EH (cell line): ENCODE data around the gene PRTN3.

Experiments used
- DNase-seq: peaks from one replicate; pipeline ENCODE4 v3.0.0-alpha.2; 2015; ENCODE audit warnings: low read depth

PRTN3 gene, protein sequence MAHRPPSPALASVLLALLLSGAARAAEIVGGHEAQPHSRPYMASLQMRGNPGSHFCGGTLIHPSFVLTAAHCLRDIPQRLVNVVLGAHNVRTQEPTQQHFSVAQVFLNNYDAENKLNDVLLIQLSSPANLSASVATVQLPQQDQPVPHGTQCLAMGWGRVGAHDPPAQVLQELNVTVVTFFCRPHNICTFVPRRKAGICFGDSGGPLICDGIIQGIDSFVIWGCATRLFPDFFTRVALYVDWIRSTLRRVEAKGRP

DNA sequence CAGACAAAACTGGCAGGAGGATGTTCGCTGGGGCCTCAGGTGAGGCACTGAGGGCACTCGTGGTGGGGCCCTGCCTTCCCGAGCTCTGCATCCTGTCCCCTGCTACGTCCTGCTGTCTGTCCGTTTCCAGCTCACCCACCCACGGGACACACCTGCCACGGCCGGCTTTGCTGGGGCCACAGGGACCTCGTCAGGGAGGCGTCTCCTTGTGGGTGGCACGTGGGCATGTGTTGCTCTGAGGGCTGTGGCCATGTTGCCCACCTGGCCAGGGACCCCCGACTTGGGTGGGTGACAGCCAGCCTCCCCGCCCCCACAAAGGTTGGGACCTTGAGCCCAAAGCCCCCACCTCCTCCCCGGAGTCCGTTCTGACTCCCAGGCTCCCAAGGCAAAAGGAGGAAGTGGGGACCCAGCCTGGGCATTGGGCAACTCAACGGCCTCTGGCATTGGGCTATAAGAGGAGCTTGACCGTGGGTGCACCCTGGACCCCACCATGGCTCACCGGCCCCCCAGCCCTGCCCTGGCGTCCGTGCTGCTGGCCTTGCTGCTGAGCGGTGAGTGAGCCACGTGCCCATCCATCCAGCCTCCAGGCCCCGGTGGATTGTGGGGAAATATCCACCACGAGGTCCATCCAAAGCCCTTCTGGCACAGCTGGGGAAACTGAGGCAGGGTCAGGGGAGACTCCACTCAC lies at the start of gene PRTN3:
Gene PRTN3, plus strand, starts transcription at position 481 of the 688 bp plus-strand sequence. Its CDS starts 10 bp downstream, at position 491.
- DNase-seq: no peak

GRCh38 chr19:791007-791566 lies 49.7 kb upstream of the PRTN3 start:
- DNase-seq: no peak

DNA sequence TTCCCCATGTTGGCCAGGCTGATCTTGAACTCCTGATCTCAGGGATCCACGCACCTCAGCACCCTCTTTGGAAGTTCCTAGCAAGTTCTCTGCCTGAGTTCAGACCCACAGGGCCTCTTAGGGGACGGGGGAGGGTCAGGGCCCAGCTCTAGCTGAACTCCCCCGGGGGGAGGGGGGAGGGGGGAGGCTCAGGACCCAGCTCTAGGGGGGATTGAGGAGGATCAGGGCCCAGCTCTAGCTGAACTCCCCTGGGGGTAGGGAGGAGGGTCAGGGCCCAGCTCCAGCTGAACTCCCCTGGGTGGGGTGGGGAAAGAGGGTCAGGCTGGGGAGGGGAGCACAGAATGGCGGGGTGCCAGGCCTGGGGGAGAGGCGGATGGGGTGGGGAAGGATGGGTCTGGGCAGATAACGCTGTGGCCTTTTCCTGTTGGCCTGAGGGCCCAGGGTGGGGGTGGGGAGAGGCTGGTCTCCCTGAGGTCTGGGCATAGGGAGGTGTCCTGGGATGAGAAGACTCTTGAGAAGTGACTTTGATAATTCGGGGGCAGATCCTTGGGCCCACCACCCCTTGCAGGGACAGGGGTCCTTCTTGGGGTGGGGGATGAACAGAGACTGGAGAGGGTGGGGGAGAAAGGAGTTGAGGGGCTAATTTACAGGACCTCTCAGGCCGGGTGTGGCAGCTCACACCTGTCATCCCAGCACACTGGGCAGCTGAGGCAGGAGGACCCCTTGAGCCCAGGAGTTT lies 49.1 kb upstream of the PRTN3 start:
- no peak for DNase-seq

GRCh38 chr19:792306-792885 lies 48.4 kb upstream of the PRTN3 start:
- no peak for DNase-seq

- DNase-seq: no peak
These were observed 47.0 kb upstream of the PRTN3 start for GRCh38 chr19:793806-794205.

- DNase-seq: no peak
These were observed 45.7 kb upstream of the PRTN3 start for GRCh38 chr19:795073-795611.

- no peak for DNase-seq
These were observed 44.9 kb upstream of the PRTN3 start for GRCh38 chr19:795691-796581.

DNA sequence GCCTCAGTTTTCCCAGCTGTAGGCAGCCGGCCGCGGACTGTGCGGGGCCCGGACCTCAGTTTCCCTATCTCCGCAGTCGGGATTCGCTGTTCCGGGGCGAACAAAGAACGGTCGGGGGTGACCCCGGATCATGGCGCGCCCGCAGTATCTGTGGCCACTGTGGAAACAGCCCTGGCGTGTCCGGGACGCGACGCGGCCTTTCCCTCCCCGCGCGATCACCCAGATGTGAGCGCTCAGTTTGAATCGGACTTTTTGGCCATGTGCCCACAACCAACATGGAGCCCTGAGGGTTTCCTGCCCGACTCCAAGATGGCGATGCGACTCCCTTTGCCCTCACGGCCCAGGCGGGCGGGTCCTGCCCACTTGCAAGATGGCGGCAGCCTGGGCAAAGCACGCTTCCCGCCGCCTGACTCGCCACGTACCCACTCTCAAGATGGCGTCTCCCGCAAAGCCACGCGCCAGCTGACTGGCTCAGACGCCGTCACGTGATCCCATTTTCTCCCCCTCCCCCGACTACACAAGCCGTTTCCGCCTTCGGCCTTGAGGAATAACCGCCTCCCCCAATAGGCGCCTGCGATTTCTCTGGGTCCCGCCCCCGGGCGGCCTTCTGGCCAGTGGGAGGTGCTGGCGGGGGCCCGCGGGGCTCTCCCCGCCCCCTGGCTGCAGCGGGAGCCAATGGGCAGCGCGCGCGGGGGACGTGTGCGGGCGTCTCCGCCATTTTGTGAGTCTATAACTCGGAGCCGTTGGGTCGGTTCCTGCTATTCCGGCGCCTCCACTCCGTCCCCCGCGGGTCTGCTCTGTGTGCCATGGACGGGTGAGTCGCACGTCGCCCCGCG lies 43.9 kb upstream of the PRTN3 start, which contains the start of gene PTBP1:
Gene PTBP1, plus strand, starts transcription at position 761 of the 836 bp plus-strand sequence. Its CDS starts 46 bp downstream, at position 807.
- DNase-seq: peak; percentile 100

DNA sequence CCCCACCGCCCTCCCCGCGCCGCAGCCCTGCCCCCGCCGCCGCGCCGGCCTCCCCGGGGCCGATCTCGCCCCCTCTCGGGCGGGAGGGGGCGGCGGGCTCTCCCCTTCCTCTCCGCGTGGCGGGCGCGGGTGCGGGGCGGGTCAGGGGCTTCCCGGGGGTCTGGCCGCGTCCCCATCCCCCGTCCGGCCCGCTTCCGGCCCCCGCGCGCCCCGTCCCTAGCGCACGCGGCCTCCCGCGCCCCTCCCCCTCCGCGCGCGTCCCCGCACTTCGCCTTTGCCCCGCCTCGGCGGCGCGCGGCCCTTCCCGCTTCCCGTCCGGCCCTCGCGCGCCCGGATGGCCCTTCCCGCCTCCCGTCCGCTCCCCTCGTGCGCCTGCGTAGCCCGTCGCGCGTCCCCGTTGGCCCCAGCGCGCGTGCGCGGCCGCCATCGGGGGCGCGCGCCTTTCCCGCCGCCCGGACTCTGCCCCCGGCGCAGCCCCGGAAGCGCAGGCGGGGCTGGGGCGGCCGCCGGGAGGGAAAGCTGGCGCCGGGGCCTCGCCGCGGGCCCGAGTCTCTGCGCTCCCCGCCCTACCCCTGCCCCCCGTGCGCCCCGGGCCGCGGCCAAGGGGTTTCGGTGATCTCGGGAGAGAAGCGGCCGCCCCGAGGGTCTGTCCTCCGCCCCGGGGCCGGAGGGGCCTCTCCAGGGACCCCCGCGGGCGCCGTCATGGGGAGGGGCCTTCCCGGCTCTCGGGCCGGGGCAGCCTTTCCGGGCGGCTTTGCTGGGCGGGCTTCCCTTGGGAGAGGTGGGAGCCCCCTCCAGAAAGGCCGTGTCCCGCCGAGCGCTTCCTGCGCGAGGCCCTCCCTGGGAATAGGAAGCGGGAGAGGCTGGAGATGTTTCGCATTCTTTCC lies 43.0 kb upstream of the PRTN3 start:
- DNase-seq: peak; percentile 90

DNA sequence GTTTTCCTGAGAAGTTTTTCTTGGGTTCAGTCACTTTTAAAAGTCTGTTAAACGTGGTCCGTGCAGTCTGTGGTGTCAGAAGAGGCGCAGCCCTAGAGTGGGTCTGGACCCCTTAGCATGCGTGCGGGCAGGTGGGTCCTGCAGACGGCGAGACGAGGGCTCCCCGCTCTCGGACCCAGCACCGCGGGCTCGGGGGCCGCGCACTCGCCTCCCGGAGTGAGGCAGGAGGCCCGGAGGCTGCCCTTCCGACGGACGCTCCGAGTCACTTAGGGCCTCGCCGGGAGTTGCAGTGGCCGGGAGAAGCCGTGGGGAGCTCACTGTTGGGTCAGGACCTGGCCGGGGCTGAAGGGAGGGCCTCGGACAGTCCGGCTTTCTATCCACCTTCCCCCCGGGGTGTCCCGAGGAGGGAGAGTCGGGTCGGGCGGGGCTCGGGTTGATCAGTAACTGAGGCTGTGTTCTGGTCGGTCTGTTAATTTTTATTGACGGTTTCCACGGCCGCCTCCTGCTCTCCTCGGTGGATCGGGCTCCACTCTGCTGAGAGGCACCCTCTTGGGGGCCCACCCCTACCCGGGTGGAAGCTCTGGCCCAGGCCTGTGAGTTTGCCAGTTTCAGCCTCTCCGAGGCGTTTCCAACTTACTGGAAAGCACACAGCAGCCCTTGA lies 42.3 kb upstream of the PRTN3 start:
- no peak for DNase-seq

- peak; percentile 64 for DNase-seq
These were observed 41.5 kb upstream of the PRTN3 start for GRCh38 chr19:799076-799881.

DNA sequence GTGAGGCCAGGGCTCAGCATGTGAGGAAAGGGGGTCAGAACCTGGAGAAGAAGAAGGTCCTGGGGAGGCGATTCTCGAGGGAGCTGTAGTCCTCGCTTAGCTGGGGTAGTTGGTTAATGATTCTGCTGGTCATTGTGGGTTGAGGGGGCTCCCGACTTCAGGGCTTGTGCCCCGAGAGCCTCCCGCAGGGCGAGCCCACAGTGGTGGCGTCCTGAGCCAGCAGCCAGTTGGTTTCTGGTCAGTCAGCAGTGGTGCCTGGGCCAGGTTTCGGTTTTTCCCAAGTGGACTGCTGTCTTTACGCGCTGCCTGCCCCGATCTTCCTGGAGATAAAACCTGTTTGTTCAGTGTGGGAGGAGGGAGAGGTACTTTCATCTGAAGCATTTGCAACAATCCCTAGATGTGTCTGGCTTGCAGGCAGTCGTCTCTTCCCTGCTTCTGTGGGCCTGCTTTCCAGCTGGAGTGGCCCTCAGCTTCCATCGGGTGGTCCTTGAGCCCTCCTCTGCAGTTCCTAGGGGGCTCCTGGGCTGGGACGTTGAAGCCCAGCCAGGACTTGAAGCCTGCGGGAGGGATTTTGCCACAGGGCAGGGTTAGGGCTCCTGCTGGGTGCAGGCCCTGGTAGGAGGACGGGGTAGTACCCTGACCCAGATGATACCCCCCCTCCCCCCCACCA lies 40.3 kb upstream of the PRTN3 start:
- DNase-seq: peak; percentile 29

DNA sequence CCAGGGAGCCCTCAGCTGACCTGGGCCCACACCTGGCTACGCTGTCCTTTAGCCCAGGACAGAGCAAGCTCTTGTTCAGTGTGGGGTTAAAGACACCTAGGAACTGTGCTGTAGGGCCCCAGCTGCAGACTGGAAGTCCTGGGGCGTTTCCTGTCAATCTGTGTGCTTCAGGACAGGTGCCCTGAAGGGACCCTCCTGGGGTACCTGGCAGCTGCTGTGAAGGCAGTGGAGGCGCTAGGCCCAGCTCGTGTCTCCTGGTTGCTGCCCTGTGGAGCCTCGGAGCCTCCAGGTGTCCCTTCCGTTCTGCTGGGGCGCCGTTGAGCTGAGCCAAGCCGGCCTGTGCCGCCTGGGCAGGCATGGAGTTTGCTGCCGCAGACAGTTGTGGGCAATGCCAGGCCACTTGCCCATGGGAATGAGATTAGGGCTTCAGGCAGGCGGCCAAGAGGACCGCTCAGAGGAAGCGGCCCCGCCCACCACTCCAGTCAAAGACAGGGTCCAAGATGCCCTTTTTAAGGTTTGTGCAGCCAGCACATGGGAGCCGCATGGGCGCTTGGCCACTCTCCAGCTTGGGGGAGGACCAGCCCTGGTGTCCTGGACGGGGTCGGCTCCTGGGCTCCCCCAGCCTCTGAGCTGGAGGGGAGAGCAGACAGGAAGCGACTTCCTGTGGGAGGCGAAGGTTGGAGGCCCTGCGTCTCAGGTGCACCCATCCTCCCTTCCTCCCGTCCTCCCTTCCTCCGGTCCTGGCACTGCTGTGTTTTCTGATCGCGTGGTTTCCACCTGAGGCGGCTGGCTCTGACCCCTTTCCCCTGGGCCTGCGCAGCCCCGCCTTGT lies 39.6 kb upstream of the PRTN3 start:
- peak; percentile 54 for DNase-seq

DNA sequence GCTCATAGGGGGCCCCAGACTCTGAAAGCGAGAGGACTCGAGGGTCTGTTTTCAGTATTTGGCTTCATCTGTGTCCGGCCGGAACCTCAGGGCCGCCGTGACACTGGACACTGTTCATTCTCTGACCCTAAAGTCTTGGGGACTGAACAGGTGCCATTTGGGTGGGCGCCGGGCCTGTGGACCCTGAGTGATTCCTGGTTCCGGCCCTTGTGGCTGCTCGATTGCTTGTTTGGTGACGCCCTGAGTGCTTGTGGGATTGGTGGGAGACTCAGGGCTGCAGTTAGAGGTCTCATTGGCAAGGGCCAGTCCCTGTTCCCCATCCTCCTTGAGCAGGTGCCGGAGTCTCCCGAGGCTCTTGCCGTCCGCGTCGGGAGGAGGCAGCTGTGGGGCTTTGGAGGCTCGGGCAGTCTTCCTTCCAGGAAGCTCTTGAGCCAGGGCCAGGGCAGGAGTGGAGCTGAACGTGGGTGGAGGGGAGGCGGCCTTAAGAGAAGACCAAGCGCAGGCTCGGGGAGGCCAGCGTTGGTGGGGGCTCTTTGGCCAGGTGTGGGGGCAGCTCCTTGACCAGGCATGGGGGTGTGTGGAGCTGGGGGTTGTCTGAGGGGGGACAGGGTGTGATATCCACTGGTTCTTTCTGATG lies 38.8 kb upstream of the PRTN3 start:
- DNase-seq: peak; percentile 37

DNA sequence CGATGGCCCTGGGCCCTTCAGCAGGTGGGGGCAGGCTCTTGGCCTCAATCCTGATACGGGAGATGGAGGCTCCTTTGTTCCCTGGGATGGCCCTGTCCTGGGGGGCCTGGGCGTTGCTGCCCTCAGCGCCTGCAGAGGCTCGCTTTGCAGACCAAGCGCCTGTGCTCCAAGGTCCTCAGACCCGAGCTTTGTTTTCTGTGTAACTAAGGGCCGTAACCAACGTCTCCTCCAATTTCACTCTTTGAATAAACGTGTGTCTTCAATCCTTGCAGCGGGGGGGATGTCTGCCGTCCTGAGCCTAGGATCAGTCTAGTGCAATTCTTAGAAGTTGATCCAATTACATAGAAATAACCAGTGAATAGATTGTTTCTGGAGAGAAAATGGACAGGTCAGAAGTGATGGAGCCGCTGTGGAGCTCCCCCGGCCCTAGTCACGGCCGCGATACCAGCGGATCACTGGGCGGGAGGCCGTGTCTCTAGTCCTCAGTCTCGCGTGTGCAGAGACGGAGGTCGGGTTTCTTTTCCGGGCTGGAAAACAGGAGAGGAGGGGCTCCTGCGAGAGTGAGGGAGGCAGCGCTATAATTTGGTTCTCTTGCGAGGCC lies 38.2 kb upstream of the PRTN3 start:
- DNase-seq: no peak
